ENCODE measurements around the gene NPAS4. TPM values are rescaled to one million over a fixed set of nuclear protein-coding genes. Genes with fewer than 3 reads are reported as not detected.

NPAS4 gene
- total RNA-seq, 1 experiment from 2014 or later, result not detected

- DNase-seq (ENCODE audit: low spot score), result no peak
- in situ Hi-C loops (cut with HindIII; ENCODE audit: low sequenced_read_pairs), result no loop called here
Observed at GRCh38 chr11:66470015-66470414, 49.2 kb downstream of the NPAS4 start.

- no peak for DNase-seq (ENCODE audit: low spot score)
- in situ Hi-C loops (cut with HindIII; ENCODE audit: low sequenced_read_pairs), result no loop called here
Observed at GRCh38 chr11:66471142-66471541, 50.3 kb downstream of the NPAS4 start.

DNA sequence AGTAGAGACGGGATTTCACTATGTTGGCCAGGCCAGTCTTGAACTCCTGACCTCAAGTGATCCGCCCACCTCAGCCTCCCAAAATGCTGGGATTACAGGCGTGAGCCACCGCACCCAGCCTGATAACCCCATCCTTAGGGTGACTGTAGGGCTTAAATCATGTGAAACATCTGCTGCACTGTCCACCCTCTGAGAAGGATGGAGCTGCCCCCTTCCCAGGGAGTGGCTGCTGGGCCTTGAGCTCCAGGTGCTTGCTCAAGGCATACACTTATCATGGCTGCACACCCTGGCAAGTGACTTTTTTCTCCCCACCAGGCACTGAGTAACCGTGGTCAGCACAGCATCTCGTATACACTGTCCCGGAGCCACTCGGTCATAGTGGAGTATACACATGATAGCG, 51.2 kb downstream of the NPAS4 start:
- no peak for DNase-seq (ENCODE audit: low spot score)
- in situ Hi-C loops (cut with HindIII; ENCODE audit: low sequenced_read_pairs), result no loop called here

GRCh38 chr11:66473167-66473566, 52.3 kb downstream of the NPAS4 start:
- in situ Hi-C loops (cut with HindIII; ENCODE audit: low sequenced_read_pairs), result no loop called here
- DNase-seq (ENCODE audit: low spot score), result no peak

DNA sequence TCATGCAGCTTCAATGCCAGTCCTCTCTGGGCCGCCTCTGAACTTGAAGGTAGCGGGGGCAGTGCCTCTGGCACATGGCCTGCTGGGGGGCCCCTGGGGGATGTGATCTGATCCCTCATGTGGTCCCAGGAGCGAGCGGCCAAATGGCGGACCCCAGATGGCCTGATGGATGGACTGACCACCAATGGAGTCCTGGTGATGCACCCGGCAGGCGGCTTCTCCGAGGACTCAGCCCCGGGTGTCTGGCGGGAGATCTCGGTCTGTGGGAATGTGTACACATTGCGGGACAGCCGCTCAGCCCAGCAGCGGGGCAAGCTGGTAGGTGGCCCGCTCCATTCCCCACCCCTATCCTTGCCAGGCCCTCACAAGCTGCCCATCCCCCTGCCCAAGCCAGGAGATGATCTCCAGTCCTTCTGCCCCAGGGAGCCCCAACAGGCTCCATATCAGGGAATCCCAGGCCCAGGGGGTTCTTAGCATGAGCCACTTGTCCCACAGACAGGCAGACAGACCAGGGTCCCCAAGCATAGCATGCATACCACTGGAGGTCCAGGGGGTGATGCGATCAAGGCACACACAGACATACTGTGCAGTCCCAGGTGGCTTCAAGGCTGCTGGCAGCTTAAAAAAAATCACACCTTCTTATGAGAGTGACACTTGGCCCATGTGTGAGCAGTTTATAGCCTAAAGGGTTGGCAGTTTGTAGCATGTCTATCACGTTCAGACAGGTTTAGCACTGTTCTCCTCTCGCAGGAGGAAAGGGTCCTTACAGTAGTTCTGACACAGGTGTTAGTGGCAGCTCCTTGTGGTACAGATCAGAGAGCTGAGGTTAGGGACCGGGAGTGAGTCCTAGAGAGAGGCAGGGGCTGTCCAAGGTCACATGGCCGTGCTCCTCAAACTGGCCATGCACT, 53.0 kb downstream of the NPAS4 start:
- DNase-seq (ENCODE audit: low spot score), result no peak
- in situ Hi-C loops (cut with HindIII; ENCODE audit: low sequenced_read_pairs), result no loop called here

DNA sequence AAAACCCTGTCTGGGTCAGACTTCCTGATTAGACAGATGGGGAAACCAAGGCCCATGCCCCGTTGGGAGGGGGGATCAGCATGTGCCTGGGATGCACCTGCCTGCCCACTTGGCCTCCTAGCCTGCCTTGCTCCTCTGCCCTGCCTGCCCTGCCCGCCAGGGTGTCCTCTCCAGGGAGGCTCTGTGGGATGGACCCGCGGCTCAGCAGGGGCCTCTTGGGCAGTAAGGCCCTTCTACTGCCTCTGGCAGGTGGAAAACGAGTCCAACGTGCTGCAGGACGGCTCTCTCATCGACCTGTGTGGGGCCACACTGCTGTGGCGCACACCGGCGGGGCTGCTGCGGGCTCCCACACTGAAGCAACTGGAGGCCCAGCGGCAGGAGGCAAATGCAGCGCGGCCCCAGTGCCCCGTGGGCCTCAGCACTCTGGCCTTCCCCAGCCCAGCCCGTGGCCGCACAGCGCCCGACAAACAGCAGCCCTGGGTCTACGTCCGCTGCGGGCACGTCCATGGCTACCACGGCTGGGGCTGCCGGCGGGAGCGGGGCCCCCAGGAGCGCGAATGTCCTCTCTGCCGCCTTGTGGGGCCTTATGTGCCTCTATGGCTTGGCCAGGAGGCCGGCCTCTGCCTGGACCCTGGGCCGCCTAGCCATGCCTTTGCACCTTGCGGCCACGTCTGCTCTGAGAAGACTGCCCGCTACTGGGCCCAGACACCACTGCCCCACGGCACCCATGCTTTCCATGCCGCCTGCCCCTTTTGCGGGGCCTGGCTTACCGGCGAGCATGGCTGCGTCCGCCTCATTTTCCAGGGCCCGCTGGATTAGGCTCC, 54.7 kb downstream of the NPAS4 start:
- in situ Hi-C loops (cut with HindIII; ENCODE audit: low sequenced_read_pairs), result no loop called here
- no peak for DNase-seq (ENCODE audit: low spot score)

Other genes starting within 250 kb of the NPAS4 start
- 17.2 and 18.3 TPM in 2 replicates for gene KLC2, start 163.3 kb upstream of the NPAS4 start, total RNA-seq (2014; rRNA removed; shearing (Covaris generic))
- 67.8 and 81.8 TPM in 2 replicates for gene RAB1B, start 152.4 kb upstream of the NPAS4 start, total RNA-seq (2014; rRNA removed; shearing (Covaris generic))
- gene CNIH2, start 142.9 kb upstream of the NPAS4 start, total RNA-seq (2014; rRNA removed; shearing (Covaris generic)), result 4.4 and 12.4 TPM in 2 replicates
- gene YIF1A, start 131.9 kb upstream of the NPAS4 start, total RNA-seq (2014; rRNA removed; shearing (Covaris generic)), result 106 and 113 TPM in 2 replicates
- 2.8 TPM in 1 of 2 replicates, not detected in the other for gene TMEM151A, start 129.1 kb upstream of the NPAS4 start, total RNA-seq (2014; rRNA removed; shearing (Covaris generic))
- 0.58 TPM in 1 of 2 replicates, not detected in the other for gene CD248, start 104.0 kb upstream of the NPAS4 start, total RNA-seq (2014; rRNA removed; shearing (Covaris generic))
- gene RIN1, start 84.6 kb upstream of the NPAS4 start, total RNA-seq (2014; rRNA removed; shearing (Covaris generic)), result 34.3 and 46.6 TPM in 2 replicates
- gene BRMS1, start 75.9 kb upstream of the NPAS4 start, total RNA-seq (2014; rRNA removed; shearing (Covaris generic)), result 92.6 and 111 TPM in 2 replicates
- 22.2 and 23.7 TPM in 2 replicates for gene B4GAT1, start 73.4 kb upstream of the NPAS4 start, total RNA-seq (2014; rRNA removed; shearing (Covaris generic))
- gene SLC29A2, start 49.3 kb upstream of the NPAS4 start, total RNA-seq (2014; rRNA removed; shearing (Covaris generic)), result 1.9 and 3.0 TPM in 2 replicates
- 129 and 148 TPM in 2 replicates for gene MRPL11, start 17.8 kb downstream of the NPAS4 start, total RNA-seq (2014; rRNA removed; shearing (Covaris generic))
- gene PELI3, start 45.9 kb downstream of the NPAS4 start, total RNA-seq (2014; rRNA removed; shearing (Covaris generic)), result 10.2 and 13.7 TPM in 2 replicates
- gene DPP3, start 59.4 kb downstream of the NPAS4 start, total RNA-seq (2014; rRNA removed; shearing (Covaris generic)), result 140 and 160 TPM in 2 replicates
- 42.5 and 55.8 TPM in 2 replicates for gene BBS1, start 89.6 kb downstream of the NPAS4 start, total RNA-seq (2014; rRNA removed; shearing (Covaris generic))
- 35.3 and 36.0 TPM in 2 replicates for gene ZDHHC24, start 125.0 kb downstream of the NPAS4 start, total RNA-seq (2014; rRNA removed; shearing (Covaris generic))
- gene ACTN3, start 125.9 kb downstream of the NPAS4 start, total RNA-seq (2014; rRNA removed; shearing (Covaris generic)), result 32.1 and 42.0 TPM in 2 replicates
- gene CTSF, start 147.6 kb downstream of the NPAS4 start, total RNA-seq (2014; rRNA removed; shearing (Covaris generic)), result 518 and 594 TPM in 2 replicates
- gene CCDC87, start 172.0 kb downstream of the NPAS4 start, total RNA-seq (2014; rRNA removed; shearing (Covaris generic)), result 0.07 and 0.37 TPM in 2 replicates
- 181 and 230 TPM in 2 replicates for gene CCS, start 172.2 kb downstream of the NPAS4 start, total RNA-seq (2014; rRNA removed; shearing (Covaris generic))
- 47.7 and 68.8 TPM in 2 replicates for gene RBM14, start 195.6 kb downstream of the NPAS4 start, total RNA-seq (2014; rRNA removed; shearing (Covaris generic))
- gene RBM4, start 217.7 kb downstream of the NPAS4 start, total RNA-seq (2014; rRNA removed; shearing (Covaris generic)), result 513 and 534 TPM in 2 replicates

Measured in G401 (cell line).